CD4-positive, alpha-beta T cell treated with Interleukin-4 for 4 hours (primary cell): ENCODE measurements around the gene MYCBP.

ENCODE experiments used
- DNase-seq: peaks from one replicate; pipeline ENCODE4 v3.0.0-alpha.2; 2020

MYCBP gene

DNA sequence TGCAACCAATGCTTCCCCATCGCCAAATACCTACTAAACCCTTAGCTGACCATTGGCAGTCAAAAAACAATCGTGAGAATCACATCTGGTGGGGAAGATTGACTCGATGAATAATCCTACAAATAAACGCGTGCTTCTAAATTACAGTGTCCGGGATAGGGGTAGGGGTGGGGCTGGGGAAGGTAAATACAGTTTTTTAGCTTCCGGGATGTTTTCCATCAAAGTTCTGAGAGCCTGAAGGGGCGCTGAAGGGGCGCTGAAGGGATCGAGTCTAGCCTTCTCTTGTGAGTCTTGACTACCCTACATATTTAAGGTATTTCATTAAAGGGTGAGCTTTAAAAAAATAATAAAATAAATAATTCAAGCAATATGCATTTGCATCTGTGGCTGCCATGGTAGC lies 54.1 kb downstream of the MYCBP start:
- no peak for DNase-seq

GRCh38 chr1:38818175-38818976 lies 54.8 kb downstream of the MYCBP start:
- peak; percentile 8 for DNase-seq

DNA sequence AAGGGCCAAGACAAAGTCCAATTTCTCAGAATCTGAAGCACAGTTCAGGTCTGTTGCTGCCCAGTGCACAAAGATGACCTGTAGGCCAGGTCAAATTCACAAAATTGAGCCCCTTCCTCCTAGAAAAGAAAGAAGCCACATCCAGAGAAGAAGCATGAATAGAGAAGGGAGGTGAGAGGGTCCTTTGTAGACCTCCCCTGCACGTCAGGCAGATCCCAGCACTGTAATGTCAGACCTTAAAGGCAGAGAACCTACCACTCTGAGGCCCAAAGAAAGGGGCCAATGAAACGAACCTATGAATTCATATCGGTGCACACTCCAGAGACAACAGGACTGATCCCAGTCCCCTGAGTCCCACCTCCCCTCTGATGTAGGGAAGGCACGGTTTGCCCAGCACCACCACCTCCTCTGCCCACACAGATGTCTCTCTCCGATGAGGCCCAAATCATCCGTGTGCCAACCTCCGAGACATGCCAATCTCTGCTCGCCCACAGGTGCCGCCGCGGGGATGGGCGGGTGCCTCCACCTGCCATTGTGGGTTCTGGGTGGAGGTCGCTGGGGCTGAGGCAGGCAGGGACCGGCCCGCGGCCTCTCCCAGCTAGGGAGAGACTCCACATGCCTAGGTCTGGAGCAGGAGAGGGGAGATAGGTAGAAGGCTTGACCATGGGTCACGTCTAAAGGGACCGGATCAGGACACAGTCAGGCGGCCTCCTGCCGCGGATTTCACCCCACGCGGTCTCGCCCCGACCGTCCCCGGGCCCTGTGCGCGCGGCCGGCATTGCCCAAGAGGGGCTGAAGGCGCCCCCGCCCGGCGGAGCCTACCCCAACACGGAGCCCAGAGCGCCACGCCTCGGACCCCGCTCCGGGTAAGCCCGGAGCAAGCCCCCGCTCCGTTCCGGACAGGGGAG lies 55.6 kb downstream of the MYCBP start:
- DNase-seq: no peak

DNA sequence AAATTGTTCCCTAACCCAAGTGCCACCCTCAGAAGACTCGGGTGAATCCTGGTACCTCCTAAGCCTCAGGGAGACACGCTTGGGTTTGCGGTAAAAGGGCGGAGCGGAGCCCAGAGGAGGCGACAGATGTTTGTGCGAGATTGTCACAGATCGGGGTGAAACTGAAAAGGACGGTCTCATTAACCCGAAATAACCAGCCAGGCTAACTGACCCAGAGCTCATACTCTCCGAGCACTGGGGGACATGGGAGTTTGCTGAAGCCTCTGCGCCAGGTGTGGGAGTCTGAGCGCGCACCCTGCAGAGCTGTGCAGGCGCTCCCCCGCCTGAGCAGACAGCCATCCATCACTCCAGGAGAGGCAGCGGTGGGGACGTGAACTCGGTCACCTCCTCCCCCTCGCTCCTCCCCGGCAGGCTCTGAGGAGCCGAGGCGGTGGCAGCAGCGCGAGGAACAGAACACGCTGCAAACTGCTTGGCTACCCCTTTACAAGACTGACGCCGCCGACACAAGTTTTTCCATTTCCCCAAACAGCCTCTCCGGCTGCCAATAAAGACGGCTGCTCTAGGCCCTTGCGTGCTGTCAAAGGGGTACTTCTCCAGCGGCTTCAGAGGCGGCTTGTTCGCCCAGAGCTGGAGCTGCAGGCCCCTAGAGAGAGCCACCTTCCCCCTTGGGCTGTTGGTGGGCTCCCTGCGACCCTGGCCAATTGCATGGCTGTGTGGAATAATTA lies 57.1 kb downstream of the MYCBP start:
- no peak for DNase-seq

DNA sequence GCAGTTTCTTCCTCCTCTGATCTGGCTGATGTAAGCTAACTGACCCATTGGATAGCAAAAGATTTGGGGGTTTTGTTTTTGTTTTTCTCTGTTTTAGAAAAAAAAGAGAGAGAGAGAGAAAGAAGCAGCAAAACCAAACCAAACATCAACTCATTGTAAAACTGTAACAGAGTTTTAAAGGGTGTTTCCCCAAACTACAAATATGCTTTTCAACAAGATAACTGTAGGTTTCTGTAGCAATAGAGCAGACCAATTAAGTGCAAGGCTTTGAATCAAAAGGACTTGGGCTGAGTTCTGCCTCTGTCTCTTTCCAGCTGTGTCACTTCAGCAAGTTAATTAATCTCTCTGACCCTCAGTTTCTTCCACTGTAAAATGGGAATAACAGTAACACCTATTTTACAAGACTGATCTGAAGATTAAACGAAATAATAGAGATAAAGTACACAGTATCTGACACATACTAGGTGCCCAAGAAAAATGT lies 58.1 kb downstream of the MYCBP start:
- DNase-seq: no peak

DNA sequence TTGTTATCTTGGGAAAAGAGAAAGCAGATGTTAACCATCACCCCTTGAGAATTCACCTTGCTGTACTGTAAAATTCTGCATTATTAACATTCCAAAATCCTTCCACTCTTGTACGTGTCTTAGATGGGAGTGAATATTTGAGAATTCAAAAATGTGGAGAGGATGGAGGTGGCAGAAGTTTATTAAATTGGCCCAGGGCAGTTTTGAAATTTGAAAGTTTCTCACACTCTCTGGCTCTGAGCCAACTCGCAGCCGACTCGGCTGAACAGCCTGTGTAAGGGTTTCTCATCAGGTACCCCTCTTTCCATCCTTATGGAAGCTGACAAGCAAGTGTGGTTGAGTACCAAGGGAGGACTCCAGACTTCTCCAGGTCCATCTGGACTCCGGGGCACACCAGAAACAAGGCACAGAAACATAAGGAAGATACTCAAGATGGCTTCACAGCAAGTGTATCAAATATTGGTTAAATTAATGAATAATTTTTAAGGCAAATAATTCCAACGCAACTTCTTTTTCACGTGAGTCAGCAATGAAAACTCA lies 58.6 kb downstream of the MYCBP start:
- DNase-seq: no peak

- no peak for DNase-seq
These were observed 60.2 kb downstream of the MYCBP start for GRCh38 chr1:38812981-38813380.
